Esophagus squamous epithelium (tissue), 5 donors: Measurements from ENCODE around the gene GPR151. TPM values are rescaled to one million over a fixed set of nuclear protein-coding genes. Genes with fewer than 3 reads are reported as not detected.

Experiments
- DNase-seq: peaks from one replicate; lab custom pipeline; 2025; lab: John Stamatoyannopoulos, UW
- H3K27ac ChIP-seq, 4 donors: fragments of 200-600 bp; sonication (generic); one replicate each; pipeline ENCODE4 v1.5.1; 2016 to 2019; ENCODE audit warnings: mild to moderate bottlenecking in 1 of 4
- H3K27me3 ChIP-seq, 4 donors: fragments of 200-600 bp; sonication (generic); 1 replicate in 3 of 4; 2 replicates in 1 of 4; pipeline versions ENCODE4 v1.5.1 to v1.6.0; 2017 to 2021; ENCODE audit warnings: antibody characterized with exemption in 1 of 4
- H3K36me3 ChIP-seq, 3 donors: fragments of 200-600 bp; sonication (generic); one replicate each; pipeline ENCODE4 v1.5.1; 2016 to 2019
- H3K4me1 ChIP-seq, 3 donors: fragments of 200-600 bp; sonication (generic); one replicate each; pipeline ENCODE4 v1.5.1; 2017 to 2019
- H3K4me3 ChIP-seq, 4 donors: fragments of 200-600 bp; sonication (generic); 1 replicate in 3 of 4; 2 replicates in 1 of 4; pipeline ENCODE4 v1.5.1; 2016 to 2019; ENCODE audit warnings: mild to moderate bottlenecking in 2 of 4, moderate library complexity in 1 of 4
- H3K9me3 ChIP-seq, 3 donors: fragments of 200-600 bp; sonication (generic); one replicate each; pipeline ENCODE4 v1.5.1; 2016 to 2019
- POLR2A ChIP-seq, 4 donors: fragments of 450-650 bp; IDR thresholded peaks; one replicate each; pipeline ENCODE4 v1.6.1; 2017; ENCODE audit warnings: antibody characterized with exemption in 4 of 4, mild to moderate bottlenecking in 4 of 4, moderate library complexity in 3 of 4
- WGBS, 2 donors: methylation state at CpG; one replicate each; pipeline ENCODE4 v1.1.5; 2018; 5-methylcytosine and 5-hydroxymethylcytosine counted together
- intact Hi-C: fragments of 100-400 bp; cut with DNase I; formaldehyde crosslinking; loops from one replicate; pipeline ENCODE4 v1.15.0; 2022
- total RNA-seq, 4 donors: library from RNA; depleted of rRNA; stranded (reverse); fragments of >200 nt; gene quantifications; one replicate each; pipeline ENCODE4 v1.1.0, GENCODE V29; 2016
- TF ChIP-seq, protein P1 (sequence below), 6 experiments: fragments of 450-650 bp in 4 of 6; fragments of 200-600 bp in 2 of 6; sonication (generic) in 2 of 6; IDR thresholded peaks; one replicate each; pipeline ENCODE4 v1.5.1; 2016 to 2019; ENCODE audit warnings: antibody characterized with exemption in 6 of 6, mild to moderate bottlenecking in 4 of 6, moderate library complexity in 4 of 6
- donor health status: DM: yes; HTN: yes; CAD: no.

GPR151 gene
- total RNA-seq, 4 donors from 2014 or later: not detected

DNA sequence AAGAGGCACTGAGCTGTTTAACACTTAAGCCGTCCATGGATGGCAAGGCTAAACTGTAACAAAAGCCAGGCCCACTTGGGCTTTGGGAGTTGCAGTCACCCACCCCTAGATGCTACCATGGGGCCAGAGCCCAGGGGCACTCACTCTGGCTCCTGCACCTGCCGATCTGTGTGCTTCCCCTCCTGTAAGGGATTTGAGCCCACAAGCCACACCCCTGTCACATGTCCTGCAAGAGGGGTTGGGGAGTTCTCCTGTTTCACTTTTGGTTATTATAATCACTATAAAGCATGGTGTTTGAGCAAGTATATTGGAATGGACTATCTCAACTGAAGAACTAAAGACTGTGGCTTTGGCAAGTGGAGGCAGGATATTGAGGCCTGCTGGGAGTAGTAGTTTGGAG, 14.0 kb upstream of the GPR151 start:
- 82% methylated on average over 2 of the region's 2 CpGs; no CpG with 5 or more reads in 1 of the 2 donors for WGBS, 2 donors
- TF ChIP-seq POLR2A (IDR thresholded peaks at IDR 0.05): no peak
- H3K4me3 ChIP-seq: no peak overlapping the region
- no peaks in the 10 kb centered on the region for H3K36me3 ChIP-seq
- no peaks in the 10 kb centered on the region for H3K4me1 ChIP-seq
- DNase-seq: no peak
- no peak overlapping the region for H3K27ac ChIP-seq
- intact Hi-C loops: no loop called here
- H3K27me3 ChIP-seq: peaks cover 0 to 17% (median 0%) of the 10 kb centered on the region in 4 donors
- H3K9me3 ChIP-seq: no peaks in the 10 kb centered on the region

GRCh38 chr5:146528236-146528635, 12.2 kb upstream of the GPR151 start:
- Histone ChIP-seq H3K4me3 (no peak overlapping the region), H3K27ac (no peak overlapping the region), H3K36me3 (no peaks in the 10 kb centered on the region), H3K4me1 (no peaks in the 10 kb centered on the region), H3K27me3 (peaks cover 0 to 21% (median 0%) of the 10 kb centered on the region in 4 donors), H3K9me3 (no peaks in the 10 kb centered on the region)
- intact Hi-C loops: no loop called here
- 54 to 59% methylated on average over 4 of the region's 4 CpGs for WGBS, 2 donors
- TF ChIP-seq, protein P1, sequence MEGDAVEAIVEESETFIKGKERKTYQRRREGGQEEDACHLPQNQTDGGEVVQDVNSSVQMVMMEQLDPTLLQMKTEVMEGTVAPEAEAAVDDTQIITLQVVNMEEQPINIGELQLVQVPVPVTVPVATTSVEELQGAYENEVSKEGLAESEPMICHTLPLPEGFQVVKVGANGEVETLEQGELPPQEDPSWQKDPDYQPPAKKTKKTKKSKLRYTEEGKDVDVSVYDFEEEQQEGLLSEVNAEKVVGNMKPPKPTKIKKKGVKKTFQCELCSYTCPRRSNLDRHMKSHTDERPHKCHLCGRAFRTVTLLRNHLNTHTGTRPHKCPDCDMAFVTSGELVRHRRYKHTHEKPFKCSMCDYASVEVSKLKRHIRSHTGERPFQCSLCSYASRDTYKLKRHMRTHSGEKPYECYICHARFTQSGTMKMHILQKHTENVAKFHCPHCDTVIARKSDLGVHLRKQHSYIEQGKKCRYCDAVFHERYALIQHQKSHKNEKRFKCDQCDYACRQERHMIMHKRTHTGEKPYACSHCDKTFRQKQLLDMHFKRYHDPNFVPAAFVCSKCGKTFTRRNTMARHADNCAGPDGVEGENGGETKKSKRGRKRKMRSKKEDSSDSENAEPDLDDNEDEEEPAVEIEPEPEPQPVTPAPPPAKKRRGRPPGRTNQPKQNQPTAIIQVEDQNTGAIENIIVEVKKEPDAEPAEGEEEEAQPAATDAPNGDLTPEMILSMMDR (IDR thresholded peaks at IDR 0.05): no peak
- no peak for TF ChIP-seq POLR2A (IDR thresholded peaks at IDR 0.05)
- DNase-seq: no peak

GRCh38 chr5:146527785-146528184, 11.8 kb upstream of the GPR151 start:
- Histone ChIP-seq H3K36me3 (no peaks in the 10 kb centered on the region), H3K9me3 (no peaks in the 10 kb centered on the region), H3K27ac (no peak overlapping the region), H3K4me1 (no peaks in the 10 kb centered on the region), H3K4me3 (no peak overlapping the region), H3K27me3 (peaks cover 0 to 21% (median 0%) of the 10 kb centered on the region in 4 donors)
- TF ChIP-seq POLR2A (IDR thresholded peaks at IDR 0.05): no peak
- TF ChIP-seq, protein P1 (IDR thresholded peaks at IDR 0.05): no peak
- no peak for DNase-seq
- intact Hi-C loops: no loop called here
- 43 to 47% methylated on average over 3 of the region's 3 CpGs for WGBS, 2 donors

DNA sequence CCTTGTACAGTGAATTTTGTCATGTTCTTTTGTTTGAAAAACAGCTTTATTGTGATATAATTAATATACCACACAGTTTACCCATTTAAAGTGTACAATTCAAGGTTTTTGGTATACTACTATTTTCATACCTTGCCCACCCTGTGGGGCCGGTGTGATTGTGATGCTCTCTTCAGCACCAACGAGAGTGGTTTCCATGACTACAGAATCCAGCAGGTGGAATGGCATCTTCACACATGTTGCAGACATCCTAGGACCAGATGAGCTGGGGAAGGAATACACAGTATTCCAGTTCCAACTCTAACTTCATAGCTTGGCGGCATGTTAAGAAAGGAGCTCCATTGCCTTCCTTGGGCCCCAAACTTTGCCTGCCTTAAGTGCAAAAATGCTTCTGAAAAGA, 7.7 kb upstream of the GPR151 start:
- Histone ChIP-seq H3K4me1 (no peaks in the 10 kb centered on the region), H3K9me3 (no peaks in the 10 kb centered on the region), H3K27ac (no peak overlapping the region), H3K4me3 (no peak overlapping the region), H3K27me3 (peaks cover 0 to 21% (median 0%) of the 10 kb centered on the region in 4 donors), H3K36me3 (no peaks in the 10 kb centered on the region)
- intact Hi-C loops: no loop called here
- DNase-seq: no peak
- WGBS, 2 donors: 67 to 77% methylated on average over 3 of the region's 3 CpGs
- TF ChIP-seq, protein P1 (IDR thresholded peaks at IDR 0.05): no peak
- no peak for TF ChIP-seq POLR2A (IDR thresholded peaks at IDR 0.05)

DNA sequence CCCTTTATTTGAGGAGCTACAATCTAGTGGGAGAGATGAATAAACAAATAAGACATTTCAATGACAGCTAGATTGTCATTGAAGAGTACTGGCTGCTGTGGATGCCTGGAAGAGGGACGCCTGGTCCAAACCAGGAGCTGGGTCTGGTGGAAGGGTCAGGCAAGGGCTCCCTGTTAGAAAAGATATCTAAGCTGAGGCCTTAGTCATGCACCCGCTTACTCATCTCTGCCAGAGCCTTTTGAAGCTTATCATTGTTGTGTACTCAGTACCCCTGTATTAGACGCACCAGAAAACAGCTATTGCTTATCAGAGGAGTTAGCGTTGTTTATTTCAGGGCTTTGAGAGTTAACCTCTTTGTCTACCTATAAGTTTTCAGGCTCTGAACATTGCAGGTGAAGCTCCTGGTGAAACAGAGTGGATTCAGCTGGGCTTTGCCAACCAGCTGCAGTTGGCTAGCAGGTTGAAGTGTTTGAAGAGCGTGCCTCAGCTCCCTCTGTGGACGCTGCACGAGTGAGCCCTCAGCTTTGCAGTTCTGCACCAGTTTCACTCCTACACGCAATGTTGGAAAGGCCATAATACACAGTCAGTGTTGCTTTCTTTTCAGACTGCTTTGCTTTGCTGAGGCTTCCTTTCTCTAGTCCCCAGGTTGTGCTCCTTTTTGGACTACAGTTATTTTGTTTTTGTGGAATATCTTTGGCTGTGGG, 5.6 kb upstream of the GPR151 start:
- intact Hi-C loops: no loop called here
- TF ChIP-seq, protein P1 (IDR thresholded peaks at IDR 0.05): no peak
- TF ChIP-seq POLR2A (IDR thresholded peaks at IDR 0.05): no peak
- Histone ChIP-seq H3K4me1 (no peaks in the 10 kb centered on the region), H3K9me3 (no peaks in the 10 kb centered on the region), H3K27ac (no peak overlapping the region), H3K27me3 (peaks cover 0 to 11% (median 0%) of the 10 kb centered on the region in 4 donors), H3K4me3 (no peak overlapping the region), H3K36me3 (no peaks in the 10 kb centered on the region)
- 66 to 67% methylated on average over 8 of the region's 8 CpGs for WGBS, 2 donors
- no peak for DNase-seq
